Esophagus muscularis mucosa (tissue), 3 donors: ENCODE data around the gene AS3MT.

ENCODE experiments used
- EP300 ChIP-seq: sonication (generic); formaldehyde crosslinking; IDR thresholded peaks from one replicate; pipeline ENCODE4 v1.6.1; 2017; ENCODE audit warnings: antibody characterized with exemption
- TF ChIP-seq, protein P1 (sequence below), 3 experiments: fragments of 200-600 bp in 2 of 3; fragments of 450-650 bp in 1 of 3; sonication (generic) in 2 of 3; IDR thresholded peaks; one replicate each; pipeline ENCODE4 v1.5.1; 2017 to 2019; ENCODE audit warnings: antibody characterized with exemption in 3 of 3, mild to moderate bottlenecking in 2 of 3, moderate library complexity in 1 of 3

DNA sequence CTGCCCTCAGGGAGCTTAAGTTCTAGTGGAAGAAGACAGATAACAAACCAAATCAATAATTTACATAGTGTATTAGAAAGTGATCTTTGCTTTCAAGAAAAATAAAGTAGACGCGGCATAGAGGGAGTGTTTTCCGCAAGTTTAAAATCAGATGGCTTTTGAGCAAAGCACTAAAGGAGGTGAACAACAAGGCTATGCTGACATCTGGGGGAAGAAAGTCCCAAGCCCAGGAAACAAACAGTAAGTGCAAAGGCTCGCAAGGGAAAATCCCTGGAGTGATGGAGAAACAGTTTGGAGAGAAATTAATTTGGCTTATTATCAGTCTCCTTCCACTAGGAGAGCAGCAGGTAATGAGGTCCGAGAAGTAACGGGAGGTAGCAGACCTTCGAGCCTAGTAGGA lies 46.9 kb downstream of the AS3MT start:
- TF ChIP-seq, protein P1, sequence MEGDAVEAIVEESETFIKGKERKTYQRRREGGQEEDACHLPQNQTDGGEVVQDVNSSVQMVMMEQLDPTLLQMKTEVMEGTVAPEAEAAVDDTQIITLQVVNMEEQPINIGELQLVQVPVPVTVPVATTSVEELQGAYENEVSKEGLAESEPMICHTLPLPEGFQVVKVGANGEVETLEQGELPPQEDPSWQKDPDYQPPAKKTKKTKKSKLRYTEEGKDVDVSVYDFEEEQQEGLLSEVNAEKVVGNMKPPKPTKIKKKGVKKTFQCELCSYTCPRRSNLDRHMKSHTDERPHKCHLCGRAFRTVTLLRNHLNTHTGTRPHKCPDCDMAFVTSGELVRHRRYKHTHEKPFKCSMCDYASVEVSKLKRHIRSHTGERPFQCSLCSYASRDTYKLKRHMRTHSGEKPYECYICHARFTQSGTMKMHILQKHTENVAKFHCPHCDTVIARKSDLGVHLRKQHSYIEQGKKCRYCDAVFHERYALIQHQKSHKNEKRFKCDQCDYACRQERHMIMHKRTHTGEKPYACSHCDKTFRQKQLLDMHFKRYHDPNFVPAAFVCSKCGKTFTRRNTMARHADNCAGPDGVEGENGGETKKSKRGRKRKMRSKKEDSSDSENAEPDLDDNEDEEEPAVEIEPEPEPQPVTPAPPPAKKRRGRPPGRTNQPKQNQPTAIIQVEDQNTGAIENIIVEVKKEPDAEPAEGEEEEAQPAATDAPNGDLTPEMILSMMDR (IDR thresholded peaks at IDR 0.05): no peak
- no peak for TF ChIP-seq EP300
